GM23338 (cell line): ENCODE data around the gene USP32.

Source experiments
- CREB1 ChIP-seq: fragments of 250-450 bp; sonication (Bioruptor Pico); IDR thresholded peaks from 2 replicates; pipeline ENCODE4 v1.5.0; 2020; ENCODE audit warnings: low read depth, mild to moderate bottlenecking, moderate library complexity
- CTCF ChIP-seq, 2 experiments: fragments of 200-600 bp in 1 of 2; sonication (generic) in 1 of 2; conservative IDR thresholded peaks; 2 replicates each; pipeline versions ENCODE4 v1.5.1 to v1.6.1; 2016 to 2017; ENCODE audit warnings: antibody characterized with exemption in 2 of 2, low read depth in 2 of 2, mild to moderate bottlenecking in 2 of 2, moderate library complexity in 1 of 2
- ETS1 ChIP-seq: IDR thresholded peaks from 2 replicates; pipeline ENCODE4 v1.6.1; 2016; ENCODE audit warnings: antibody characterized with exemption
- EZH2 ChIP-seq: fragments of 200-600 bp; sonication (generic); IDR thresholded peaks from one replicate; pipeline ENCODE4 v1.8.0; 2017; ENCODE audit warnings: antibody characterized with exemption, mild to moderate bottlenecking, low read depth; ENCODE audit not compliant: unreplicated experiment
- EZH2phosphoT487 ChIP-seq: fragments of 200-600 bp; sonication (generic); IDR thresholded peaks from one replicate; pipeline ENCODE4 v1.8.1; 2018; ENCODE audit warnings: antibody characterized with exemption; ENCODE audit not compliant: unreplicated experiment
- JUNB ChIP-seq: IDR thresholded peaks from one replicate; pipeline ENCODE4 v1.6.1; 2016; ENCODE audit warnings: antibody characterized with exemption; ENCODE audit not compliant: unreplicated experiment
- NANOG ChIP-seq: IDR thresholded peaks from 2 replicates; pipeline ENCODE4 v1.6.1; 2016; ENCODE audit warnings: antibody characterized with exemption, borderline replicate concordance
- POLR2AphosphoS5 ChIP-seq: IDR thresholded peaks from 2 replicates; pipeline ENCODE4 v1.6.1; 2016; ENCODE audit warnings: antibody characterized with exemption, low read depth
- REST ChIP-seq: IDR thresholded peaks from one replicate; pipeline ENCODE4 v1.6.1; 2018; ENCODE audit warnings: antibody characterized with exemption; ENCODE audit not compliant: unreplicated experiment
- STAT1 ChIP-seq: IDR thresholded peaks from one replicate; pipeline ENCODE4 v1.6.1; 2016; ENCODE audit warnings: antibody characterized with exemption; ENCODE audit not compliant: unreplicated experiment
- ZNF114 ChIP-seq: fragments of 250-450 bp; sonication (Bioruptor Pico); IDR thresholded peaks from 2 replicates; pipeline ENCODE4 v1.5.0; 2020; ENCODE audit warnings: mild to moderate bottlenecking, moderate library complexity
- ZNF462 ChIP-seq: fragments of 250-450 bp; sonication (Bioruptor Pico); IDR thresholded peaks from 2 replicates; pipeline ENCODE4 v1.5.0; 2020; ENCODE audit warnings: mild to moderate bottlenecking, moderate library complexity

GRCh38 chr17:60297760-60298401, 94.1 kb downstream of the USP32 start:
- TF ChIP-seq CTCF (conservative IDR thresholded peaks at IDR 0.05; ENCODE audit: low read depth in 2 of 2): no peak
- no peak for TF ChIP-seq POLR2AphosphoS5
- TF ChIP-seq CREB1: no peak
- no peak for TF ChIP-seq EZH2phosphoT487
- no peak for TF ChIP-seq JUNB
- TF ChIP-seq ZNF114 (CRISPR knock-in tag): no peak
- no peak for TF ChIP-seq EZH2
- TF ChIP-seq ETS1: no peak
- no peak for TF ChIP-seq STAT1
- TF ChIP-seq NANOG: no peak
- TF ChIP-seq REST: no peak
- no peak for TF ChIP-seq ZNF462
